Stimulated activated CD8-positive, alpha-beta memory T cell treated with anti-CD3 and anti-CD28 coated beads, Interleukin-4, amount 100 ng/mL, for 1 hour (primary cell): Measurements from ENCODE around the gene CTDP1.

Experiments
- DNase-seq, 2 donors: peaks; one replicate each; pipeline ENCODE4 v3.0.0-alpha.2; 2020; ENCODE audit warnings: low read depth in 2 of 2, low spot score in 1 of 2

CTDP1 gene

GRCh38 chr18:79778291-79778791, 98.7 kb downstream of the CTDP1 start:
- DNase-seq, result no peak

DNA sequence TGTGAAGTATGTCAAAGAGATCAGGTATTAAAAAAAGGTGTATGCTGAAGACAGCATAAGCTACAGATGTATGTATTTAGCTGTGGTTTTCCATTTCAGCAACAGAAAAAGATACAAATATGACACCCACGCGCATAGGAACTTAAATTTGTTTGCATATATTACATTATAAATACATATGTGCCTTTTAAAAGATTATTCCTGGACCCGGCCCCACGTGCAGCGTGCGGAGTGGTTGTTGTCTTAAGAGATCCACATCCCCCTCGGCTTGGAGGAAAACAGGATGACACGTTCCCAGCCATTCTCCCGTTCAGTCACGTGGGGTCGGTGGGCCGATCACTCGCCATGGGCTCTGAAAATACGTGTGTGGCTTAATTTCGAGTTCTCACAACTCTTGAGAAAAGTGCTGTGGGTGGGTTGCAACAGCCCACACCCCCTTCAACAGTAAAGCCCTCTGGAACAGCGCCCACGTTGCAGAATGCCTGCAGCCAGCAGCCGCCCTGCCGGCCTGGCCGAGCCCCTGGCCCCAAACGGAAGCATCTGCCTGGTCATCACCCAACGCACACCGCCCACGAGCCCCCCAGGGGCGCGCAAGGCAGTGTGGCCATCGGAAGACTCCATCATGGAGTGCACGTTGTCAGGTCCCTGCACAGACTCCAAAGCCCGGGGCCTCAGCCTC, 99.6 kb downstream of the CTDP1 start:
- DNase-seq, result no peak

DNA sequence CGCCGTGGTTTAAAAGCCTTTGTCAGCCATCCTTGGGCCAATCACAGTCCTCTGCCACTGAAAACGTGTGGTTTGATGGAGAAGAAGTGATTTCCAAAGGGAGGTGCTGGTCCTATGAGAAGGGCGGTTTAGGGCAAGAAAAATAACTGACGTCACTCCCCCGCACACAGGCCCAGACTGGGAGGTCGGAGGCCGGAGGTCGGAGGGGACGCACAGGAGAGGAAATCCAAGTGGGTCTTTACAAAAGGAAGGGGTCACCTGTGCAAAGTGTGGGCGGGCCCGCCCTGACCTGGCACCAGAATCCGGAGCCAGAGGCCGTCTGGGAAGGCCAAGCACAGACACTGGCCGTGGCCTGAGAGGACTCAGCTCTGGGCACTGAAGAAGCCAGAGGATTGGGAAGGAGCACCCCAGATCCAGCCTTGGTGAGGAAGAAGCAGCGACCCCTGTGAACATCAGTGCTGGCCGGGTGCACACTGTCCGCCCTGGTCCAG, 100.1 kb downstream of the CTDP1 start:
- no peak for DNase-seq

GRCh38 chr18:79780547-79780946, 100.9 kb downstream of the CTDP1 start:
- DNase-seq, result no peak

DNA sequence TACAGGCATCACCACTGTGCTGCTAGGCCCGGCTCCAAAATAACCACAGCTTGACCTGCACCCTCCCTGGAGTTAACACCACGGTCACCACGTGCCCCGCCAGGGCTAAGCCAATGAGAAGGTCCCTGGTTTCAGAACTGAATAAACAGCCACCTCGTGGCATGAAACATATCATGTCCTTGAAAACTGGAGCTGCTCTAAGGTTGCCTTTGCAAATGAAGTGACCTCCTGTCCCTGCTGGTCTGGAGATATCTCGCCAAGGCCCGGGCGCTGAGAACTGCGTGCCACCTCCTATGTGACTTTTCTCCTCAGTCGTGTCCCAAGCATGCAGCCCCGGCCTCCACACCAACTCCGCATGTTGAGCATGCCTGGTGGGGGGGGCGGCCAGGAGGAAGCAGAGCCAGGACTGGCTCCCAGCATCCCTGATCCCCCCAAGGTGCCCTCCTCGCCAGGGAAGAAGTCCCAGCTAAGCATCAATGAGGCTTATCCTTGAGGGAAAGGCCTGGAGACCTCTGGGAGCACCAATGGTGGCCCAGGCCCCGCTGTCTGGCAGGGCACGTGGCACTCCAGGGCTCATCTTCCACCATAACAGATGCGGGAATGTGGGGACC, 101.8 kb downstream of the CTDP1 start:
- DNase-seq, result no peak

DNA sequence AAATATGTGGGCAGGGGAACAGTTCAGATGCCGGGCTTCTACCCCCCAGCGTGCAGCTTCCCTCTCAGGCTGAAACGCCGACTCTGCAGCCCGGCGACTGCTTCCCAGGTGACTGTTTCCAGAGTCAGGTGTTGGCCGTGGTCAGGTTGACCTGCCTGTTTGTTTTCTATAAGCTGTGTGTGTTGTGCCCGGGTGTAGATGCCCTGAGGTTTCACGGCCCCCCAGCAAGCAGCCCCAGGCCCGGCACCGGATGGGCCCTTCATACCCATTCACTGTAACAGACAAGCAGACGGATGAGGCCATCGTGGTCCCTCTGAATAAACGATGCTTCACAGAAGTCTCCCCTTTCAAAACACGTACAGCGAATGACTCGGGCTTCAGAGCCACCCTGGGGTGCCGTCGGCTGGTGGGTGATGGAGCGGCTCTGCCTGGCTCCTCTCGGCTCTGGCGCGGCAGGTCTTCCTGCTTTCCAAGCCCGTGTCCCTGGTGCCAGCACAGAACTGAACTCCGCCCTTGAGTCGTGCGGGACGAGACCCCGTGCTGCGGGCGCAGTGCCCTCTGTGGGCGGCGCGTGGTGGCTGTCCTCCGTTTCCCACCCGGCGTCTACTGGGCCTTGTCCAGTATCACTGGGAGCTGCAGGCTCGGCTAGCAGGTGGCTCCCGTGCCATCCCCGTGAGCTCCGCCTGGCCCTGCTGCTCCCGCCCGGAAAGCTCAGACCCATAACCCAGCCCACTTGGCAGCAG, 103.1 kb downstream of the CTDP1 start:
- DNase-seq, result no peak

- no peak for DNase-seq
Observed at GRCh38 chr18:79784071-79784913, 104.7 kb downstream of the CTDP1 start.

DNA sequence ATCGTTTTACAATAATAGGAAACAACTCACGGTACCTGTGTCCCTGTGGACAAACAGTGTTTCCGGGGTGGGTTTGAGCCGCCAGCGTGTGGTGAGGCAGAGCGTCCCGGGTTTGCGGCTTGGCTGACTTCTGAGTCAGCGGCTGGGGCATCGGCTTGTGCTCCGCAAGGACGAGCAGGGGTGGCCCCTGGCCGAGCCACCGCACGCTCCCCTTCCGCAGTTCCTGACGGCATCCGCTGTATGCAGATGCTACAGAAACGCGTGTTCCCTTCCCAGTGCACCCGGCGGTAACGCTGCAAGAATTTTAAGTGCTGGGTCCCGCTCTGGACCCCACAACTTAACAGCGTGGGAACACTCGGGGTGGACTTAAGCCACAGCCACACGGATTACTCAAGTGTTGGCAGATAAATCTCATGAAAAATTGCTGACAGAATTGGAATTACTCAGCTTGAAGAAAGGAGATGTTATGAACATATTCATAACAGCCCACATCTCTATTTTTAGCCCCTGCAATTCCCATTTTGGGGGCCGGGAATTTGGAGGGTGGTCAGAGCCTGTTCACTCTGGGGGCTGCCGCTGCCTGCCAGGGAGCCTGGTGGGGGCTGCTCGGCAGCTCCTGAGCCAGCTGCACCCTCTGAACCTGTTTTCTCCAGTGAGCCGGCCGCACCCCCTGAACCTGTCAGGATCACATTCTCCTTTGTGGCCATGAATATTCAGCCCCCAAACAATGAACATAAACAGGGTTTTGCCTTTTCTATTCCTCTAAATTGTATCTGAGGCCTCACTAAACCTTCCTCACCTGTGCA, 105.6 kb downstream of the CTDP1 start:
- no peak for DNase-seq

GRCh38 chr18:79785831-79786230, 106.2 kb downstream of the CTDP1 start:
- no peak for DNase-seq

DNA sequence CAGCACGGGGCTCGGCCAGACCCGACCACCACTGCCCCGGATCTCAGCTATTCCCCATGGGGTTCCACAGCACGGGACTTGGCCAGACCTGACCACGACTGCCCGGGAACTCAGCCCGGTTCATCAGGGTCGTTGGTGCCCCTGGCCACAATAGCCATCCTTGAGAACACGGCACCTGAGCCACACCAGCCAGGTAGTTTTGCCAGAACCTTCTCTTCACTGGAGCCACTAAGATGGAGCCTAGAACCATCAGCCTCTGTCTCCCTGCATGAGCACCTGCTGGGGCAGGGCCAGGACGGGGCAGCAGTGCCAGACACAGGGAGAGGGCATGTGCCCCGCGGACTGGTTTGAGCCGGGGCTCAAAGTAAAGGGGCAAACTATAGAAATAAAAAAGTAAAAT, 106.7 kb downstream of the CTDP1 start:
- no peak for DNase-seq

- no peak for DNase-seq
Observed at GRCh38 chr18:79786786-79787526, 107.4 kb downstream of the CTDP1 start.

- DNase-seq, result no peak
Observed at GRCh38 chr18:79787527-79787864, 107.9 kb downstream of the CTDP1 start.

DNA sequence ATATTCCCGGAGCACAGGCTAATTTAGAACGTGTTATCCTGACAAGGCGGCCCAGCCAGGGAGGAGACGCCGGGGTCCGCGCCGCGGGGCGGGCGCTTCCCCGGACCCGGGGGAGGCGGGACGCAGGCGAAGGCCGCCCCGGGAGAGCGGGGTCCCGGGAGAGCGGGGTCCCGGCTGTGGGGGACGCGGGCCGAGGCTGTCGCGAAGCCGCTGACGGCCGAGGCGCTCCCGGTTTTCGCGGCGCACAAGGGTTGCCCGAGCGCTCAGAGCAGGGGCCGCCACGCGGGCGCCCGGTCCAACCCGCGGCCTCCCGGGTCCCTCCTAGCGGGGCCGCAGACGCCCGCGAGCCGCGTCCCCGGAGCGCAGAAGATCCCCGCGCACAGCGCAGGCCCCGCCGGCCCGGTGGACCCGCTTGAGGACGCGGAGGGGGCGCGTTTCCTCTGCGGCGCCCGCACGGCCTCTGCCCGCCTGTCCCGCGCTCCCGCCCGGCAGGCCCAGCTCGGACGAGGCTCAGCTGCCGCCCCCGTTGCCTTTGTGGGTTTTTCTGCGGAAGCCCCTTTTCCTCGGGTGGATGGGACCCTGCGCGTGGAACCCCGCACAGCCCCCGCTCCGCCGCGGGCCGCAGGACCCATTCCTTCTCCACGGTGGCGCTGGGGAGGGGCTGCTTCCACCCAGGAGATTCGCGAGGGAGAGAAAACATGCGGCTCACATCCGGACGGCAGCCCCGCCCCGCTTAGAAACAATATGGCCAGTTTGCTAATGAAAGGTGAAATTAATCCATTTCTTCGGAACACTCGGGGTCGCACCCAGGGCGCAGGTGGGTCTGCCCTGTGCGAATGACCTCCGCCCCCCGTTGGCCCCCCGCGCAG, 108.5 kb downstream of the CTDP1 start:
- DNase-seq, result no peak

- no peak for DNase-seq
Observed at GRCh38 chr18:79788734-79789085, 109.1 kb downstream of the CTDP1 start.

- DNase-seq, result no peak
Observed at GRCh38 chr18:79789091-79789891, 109.7 kb downstream of the CTDP1 start.

DNA sequence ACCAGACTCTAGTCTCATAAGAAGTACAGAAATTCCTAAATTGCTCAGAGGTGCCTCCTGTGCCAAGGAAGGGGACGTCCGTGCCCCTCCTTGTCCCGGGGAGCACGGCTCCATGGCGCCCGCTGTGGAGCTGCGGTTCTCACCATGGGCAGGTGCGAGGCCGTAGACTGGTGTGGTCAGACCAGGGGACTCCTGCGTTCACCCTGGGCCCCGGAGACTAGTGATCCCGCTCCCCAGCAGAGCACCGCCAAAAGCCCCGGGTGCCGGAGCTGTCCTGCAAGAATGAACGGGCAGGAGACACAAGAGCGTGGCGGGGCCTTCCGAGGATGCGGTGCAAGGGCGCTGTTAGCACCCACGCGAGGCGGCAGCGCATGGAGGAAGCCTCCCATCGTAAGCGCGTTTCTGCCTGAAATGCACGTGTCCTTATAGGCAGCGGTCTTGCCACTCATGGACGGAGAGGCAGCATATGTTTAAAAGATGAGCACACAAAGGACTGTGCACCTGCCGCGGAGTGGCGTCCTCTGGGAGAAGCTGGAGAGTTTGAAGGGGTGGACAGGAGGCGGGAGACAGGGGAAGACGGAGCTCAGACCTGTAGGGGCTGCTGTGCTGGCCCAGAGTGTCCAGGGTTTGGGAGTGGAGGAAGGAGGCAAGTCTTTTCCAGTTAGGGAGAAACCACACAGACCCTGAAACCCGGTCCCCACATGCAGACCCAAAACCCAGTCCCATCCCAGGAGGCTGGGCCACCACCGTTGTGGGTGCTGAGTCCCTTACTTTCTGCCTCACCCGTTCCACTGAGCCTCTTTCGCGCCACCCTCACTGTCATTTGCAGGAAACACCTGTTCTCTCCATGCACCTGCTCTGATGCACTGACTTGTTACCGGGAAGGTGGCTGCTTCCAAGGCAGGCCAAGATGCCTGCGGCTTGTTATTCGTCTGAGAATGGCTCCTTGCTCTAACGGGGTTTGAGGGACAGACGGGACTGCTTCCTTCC, 110.6 kb downstream of the CTDP1 start:
- no peak for DNase-seq
